H9 (cell line): ENCODE results near the gene GP1BB. TPM values are rescaled to one million over a fixed set of nuclear protein-coding genes. Genes with fewer than 3 reads are reported as not detected.

ENCODE experiments used
- DNase-seq: peaks from one replicate; pipeline ENCODE4 v3.0.0-alpha.2; 2017
- H2AFZ ChIP-seq: one replicate; pipeline ENCODE4 v1.6.1; 2013; ENCODE audit warnings: mild to moderate bottlenecking, low read length, control low read depth, moderate library complexity
- H2AK5ac ChIP-seq: 2 replicates; pipeline ENCODE4 v1.6.1; 2013; ENCODE audit warnings: low read length, control low read depth, mixed read lengths; ENCODE audit not compliant: insufficient read length
- H2BK120ac ChIP-seq: one replicate; pipeline ENCODE4 v1.6.1; 2013; ENCODE audit warnings: low read depth, mild to moderate bottlenecking, low read length, control low read depth, inconsistent platforms; ENCODE audit not compliant: poor library complexity, severe bottlenecking
- H2BK12ac ChIP-seq: 2 replicates; pipeline ENCODE4 v1.6.1; 2013; ENCODE audit warnings: low read length, control low read depth, mixed read lengths, low read depth; ENCODE audit not compliant: insufficient read length
- H2BK15ac ChIP-seq: 2 replicates; pipeline ENCODE4 v1.6.1; 2013; ENCODE audit warnings: low read depth, low read length, control low read depth
- H2BK20ac ChIP-seq: one replicate; pipeline ENCODE4 v1.6.1; 2013; ENCODE audit warnings: low read depth, mild to moderate bottlenecking, low read length, control low read depth, inconsistent platforms; ENCODE audit not compliant: poor library complexity, severe bottlenecking
- H2BK5ac ChIP-seq: 2 replicates; pipeline ENCODE4 v1.6.1; 2013; ENCODE audit warnings: low read length, control low read depth, mixed read lengths; ENCODE audit not compliant: insufficient read length
- H3K14ac ChIP-seq: 2 replicates; pipeline ENCODE4 v1.6.1; 2013; ENCODE audit warnings: low read length, control low read depth; ENCODE audit not compliant: insufficient read depth
- H3K18ac ChIP-seq: 2 replicates; pipeline ENCODE4 v1.6.1; 2013; ENCODE audit warnings: low read depth, mild to moderate bottlenecking, mixed read lengths, low read length, control low read depth; ENCODE audit not compliant: insufficient read length
- H3K23ac ChIP-seq: 2 replicates; pipeline ENCODE4 v1.6.1; 2013; ENCODE audit warnings: low read length, control low read depth, mixed read lengths, low read depth; ENCODE audit not compliant: insufficient read length
- H3K23me2 ChIP-seq: 2 replicates; pipeline ENCODE4 v1.6.1; 2013; ENCODE audit warnings: low read depth, mild to moderate bottlenecking, mixed read lengths, low read length, control low read depth; ENCODE audit not compliant: insufficient read length, poor library complexity, severe bottlenecking
- H3K27ac ChIP-seq: 2 replicates; pipeline ENCODE4 v1.5.1; 2013; ENCODE audit warnings: low read length, control low read depth, mixed read lengths, low read depth; ENCODE audit not compliant: insufficient read length
- H3K27me3 ChIP-seq: 2 replicates; pipeline ENCODE4 v1.6.1; 2013; ENCODE audit warnings: low read length, control low read depth, inconsistent platforms; ENCODE audit not compliant: insufficient read depth
- H3K4ac ChIP-seq: 2 replicates; pipeline ENCODE4 v1.6.1; 2013; ENCODE audit warnings: low read depth, mild to moderate bottlenecking, control low read depth, inconsistent platforms, low read length, moderate library complexity
- H3K4me1 ChIP-seq: 2 replicates; pipeline ENCODE4 v1.6.1; 2013; ENCODE audit warnings: low read length, control low read depth, inconsistent platforms; ENCODE audit not compliant: insufficient read depth
- H3K4me2 ChIP-seq: 2 replicates; pipeline ENCODE4 v1.6.1; 2013; ENCODE audit warnings: low read length, control low read depth, mixed read lengths; ENCODE audit not compliant: insufficient read length, insufficient read depth
- H3K56ac ChIP-seq: 2 replicates; pipeline ENCODE4 v1.6.1; 2013; ENCODE audit warnings: low read depth, mild to moderate bottlenecking, mixed read lengths, low read length, control low read depth; ENCODE audit not compliant: insufficient read length
- H3K79me1 ChIP-seq: 2 replicates; pipeline ENCODE4 v1.6.1; 2013; ENCODE audit warnings: low read depth, mild to moderate bottlenecking, moderate library complexity, low read length, control low read depth, inconsistent platforms; ENCODE audit not compliant: insufficient read depth, poor library complexity, severe bottlenecking
- H3K79me2 ChIP-seq: 2 replicates; pipeline ENCODE4 v1.6.1; 2013; ENCODE audit warnings: low read length, control low read depth, inconsistent platforms; ENCODE audit not compliant: insufficient read depth
- H3K9ac ChIP-seq: 2 replicates; pipeline ENCODE4 v1.6.1; 2013; ENCODE audit warnings: low read length, control low read depth, mixed read lengths; ENCODE audit not compliant: insufficient read length; ENCODE audit errors: extremely low read depth
- H3K9me3 ChIP-seq: one replicate; pipeline ENCODE4 v1.6.1; 2013; ENCODE audit warnings: low read depth, low read length, inconsistent platforms; ENCODE audit not compliant: control insufficient read depth
- H3T11ph ChIP-seq: one replicate; pipeline ENCODE4 v1.6.1; 2013; ENCODE audit warnings: mild to moderate bottlenecking, low read length, control low read depth, inconsistent platforms
- H4K20me1 ChIP-seq: one replicate; pipeline ENCODE4 v1.6.1; 2013; ENCODE audit not compliant: control insufficient read depth, insufficient read length, insufficient read depth
- H4K5ac ChIP-seq: 2 replicates; pipeline ENCODE4 v1.6.1; 2013; ENCODE audit warnings: low read depth, mild to moderate bottlenecking, mixed read lengths, low read length, control low read depth; ENCODE audit not compliant: insufficient read length
- H4K8ac ChIP-seq: replicated peaks from 2 replicates; pipeline ENCODE4 v1.6.1; 2013; ENCODE audit warnings: low read length, control low read depth, mixed read lengths, low read depth; ENCODE audit not compliant: insufficient read length
- H4K91ac ChIP-seq: 2 replicates; pipeline ENCODE4 v1.6.1; 2013; ENCODE audit warnings: low read depth, mild to moderate bottlenecking, moderate library complexity, mixed read lengths, low read length, control low read depth; ENCODE audit not compliant: insufficient read length
- H3K27ac Mint-ChIP-seq, 3 experiments: 2 replicates in 2 of 3; 3 replicates in 1 of 3; pipeline ENCODE4 v1.8.0; 2020 to 2021; ENCODE audit warnings: mixed read lengths in 3 of 3, mild to moderate bottlenecking in 1 of 3, moderate library complexity in 1 of 3
- H3K27me3 Mint-ChIP-seq: 2 replicates; pipeline ENCODE4 v1.8.0; 2021; ENCODE audit warnings: low read depth, mild to moderate bottlenecking, moderate library complexity, mixed read lengths
- H3K36me3 Mint-ChIP-seq, 3 experiments: 2 replicates in 2 of 3; 3 replicates in 1 of 3; pipeline ENCODE4 v1.8.0; 2020 to 2021; ENCODE audit warnings: low read depth in 3 of 3, mixed read lengths in 3 of 3; ENCODE audit not compliant: insufficient read depth in 1 of 3
- H3K4me1 Mint-ChIP-seq, 2 experiments: 2 replicates each; pipeline ENCODE4 v1.8.0; 2020; ENCODE audit warnings: mixed read lengths in 2 of 2
- H3K4me3 Mint-ChIP-seq, 2 experiments: 2 replicates in 1 of 2; 3 replicates in 1 of 2; pipeline ENCODE4 v1.8.0; 2020 to 2021; ENCODE audit warnings: mild to moderate bottlenecking in 2 of 2, mixed read lengths in 2 of 2, moderate library complexity in 1 of 2
- H3K9me3 Mint-ChIP-seq, 2 experiments: 2 replicates in 1 of 2; 3 replicates in 1 of 2; pipeline ENCODE4 v1.8.0; 2020; ENCODE audit warnings: mild to moderate bottlenecking in 2 of 2, mixed read lengths in 2 of 2, moderate library complexity in 1 of 2
- WGBS: extraction: QIAGEN DNeasy Blood & Tissue Kit; methylation state at CpG from one replicate; pipeline ENCODE4 v1.1.7; 2013; ENCODE audit warnings: missing lambda C conversion rate, low lambda C conversion rate, mixed read lengths; ENCODE audit not compliant: insufficient read length; ENCODE audit errors: extremely low coverage; 5-methylcytosine and 5-hydroxymethylcytosine counted together
- total RNA-seq: library from RNA; stranded (reverse); gene quantifications from 2 replicates; pipeline ENCODE4 v1.2.1, GENCODE V29; 2021
- TF ChIP-seq, protein P1 (sequence below): fragments of 200-600 bp; sonication (generic); conservative IDR thresholded peaks from 3 replicates; pipeline ENCODE4 v1.8.0; 2021; ENCODE audit warnings: antibody characterized with exemption, mild to moderate bottlenecking

The GP1BB gene
- total RNA-seq, 1 experiment from 2014 or later: 3.4 TPM

DNA sequence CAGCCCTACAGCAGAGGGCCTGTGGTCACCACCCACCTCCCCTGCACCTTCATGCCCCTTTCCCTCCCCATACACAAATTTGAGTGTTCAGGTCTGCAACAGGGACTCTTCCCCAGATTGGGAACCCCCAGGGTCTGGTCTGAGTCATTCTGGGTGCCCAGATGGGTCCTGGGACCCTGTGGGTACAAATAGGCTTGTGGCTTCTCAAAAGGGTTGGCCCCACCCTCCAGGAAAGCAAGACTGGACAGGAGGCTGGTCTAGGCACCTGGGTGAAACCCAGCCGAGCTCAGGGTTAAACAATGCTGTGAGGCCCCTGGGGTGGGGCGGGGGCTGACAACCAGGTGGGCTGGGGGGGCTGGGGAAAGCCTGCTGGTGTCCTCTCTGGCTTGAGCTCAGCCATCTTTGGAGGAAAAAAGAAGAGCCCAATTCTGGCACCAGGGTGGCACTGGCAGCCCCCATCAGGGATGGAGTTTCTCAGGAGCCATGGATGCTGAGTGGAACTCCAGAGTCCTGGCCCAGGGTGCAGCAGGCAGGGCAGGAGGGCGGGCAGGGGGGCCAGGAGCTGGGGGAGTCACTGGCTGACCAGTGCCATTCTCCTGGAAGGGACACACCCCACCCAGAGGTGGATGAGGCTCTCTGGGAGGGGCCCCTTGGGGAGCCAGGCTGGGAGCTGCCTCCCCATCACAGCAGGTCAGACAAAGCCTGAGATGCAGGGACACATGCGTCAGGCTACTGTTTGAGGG is 8.0 kb upstream of the GP1BB start:
- Histone ChIP-seq H3K27ac (no peak overlapping the region), H3K27me3 (peaks cover 14% of the 10 kb centered on the region; the same call in 1 of the 2 replicates), H2BK5ac (no peak overlapping the region), H3T11ph (no peak overlapping the region), H3K4me2 (peak overlapping the region; percentile 14), H2BK12ac (no peak overlapping the region), H3K14ac (no peak overlapping the region; the same call in 1 of the 2 replicates), H4K91ac (no peak overlapping the region), H4K8ac (no peak overlapping the region), H2BK120ac (no peak overlapping the region), H3K23me2 (peaks cover 10% of the 10 kb centered on the region), H3K79me1 (no peaks in the 10 kb centered on the region), H4K5ac (no peak overlapping the region), H3K56ac (no peak overlapping the region), H3K23ac (no peak overlapping the region), H3K9me3 (no peaks in the 10 kb centered on the region), H3K4me1 (peaks cover 2% of the 10 kb centered on the region; the same call in 1 of the 2 replicates), H2AK5ac (no peak overlapping the region), H3K18ac (no peak overlapping the region), H4K20me1 (no peaks in the 10 kb centered on the region), H2BK20ac (no peak overlapping the region), H2AFZ (no peak overlapping the region), H3K4ac (no peak overlapping the region), H2BK15ac (no peak overlapping the region), H3K79me2 (no peaks in the 10 kb centered on the region), H3K9ac (no peak overlapping the region)
- no peak for DNase-seq
- peaks cover 15 to 16% of the 10 kb centered on the region in 2 experiments for H3K4me1 Mint-ChIP-seq
- peaks cover 1 to 4% of the 10 kb centered on the region in 2 experiments; a peak in 2 of 5 replicates for H3K9me3 Mint-ChIP-seq
- H3K27me3 Mint-ChIP-seq: peaks cover 74% of the 10 kb centered on the region
- TF ChIP-seq, protein P1, sequence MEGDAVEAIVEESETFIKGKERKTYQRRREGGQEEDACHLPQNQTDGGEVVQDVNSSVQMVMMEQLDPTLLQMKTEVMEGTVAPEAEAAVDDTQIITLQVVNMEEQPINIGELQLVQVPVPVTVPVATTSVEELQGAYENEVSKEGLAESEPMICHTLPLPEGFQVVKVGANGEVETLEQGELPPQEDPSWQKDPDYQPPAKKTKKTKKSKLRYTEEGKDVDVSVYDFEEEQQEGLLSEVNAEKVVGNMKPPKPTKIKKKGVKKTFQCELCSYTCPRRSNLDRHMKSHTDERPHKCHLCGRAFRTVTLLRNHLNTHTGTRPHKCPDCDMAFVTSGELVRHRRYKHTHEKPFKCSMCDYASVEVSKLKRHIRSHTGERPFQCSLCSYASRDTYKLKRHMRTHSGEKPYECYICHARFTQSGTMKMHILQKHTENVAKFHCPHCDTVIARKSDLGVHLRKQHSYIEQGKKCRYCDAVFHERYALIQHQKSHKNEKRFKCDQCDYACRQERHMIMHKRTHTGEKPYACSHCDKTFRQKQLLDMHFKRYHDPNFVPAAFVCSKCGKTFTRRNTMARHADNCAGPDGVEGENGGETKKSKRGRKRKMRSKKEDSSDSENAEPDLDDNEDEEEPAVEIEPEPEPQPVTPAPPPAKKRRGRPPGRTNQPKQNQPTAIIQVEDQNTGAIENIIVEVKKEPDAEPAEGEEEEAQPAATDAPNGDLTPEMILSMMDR: no peak
- H3K36me3 Mint-ChIP-seq: peaks cover 2 to 13% (median 7%) of the 10 kb centered on the region in 3 experiments; a peak in 6 of 7 replicates
- no peak overlapping the region for H3K27ac Mint-ChIP-seq
- WGBS: no CpG with 5 or more reads among the region's 4 CpGs
- peak overlapping the region; percentile 65 to 79 for H3K4me3 Mint-ChIP-seq
